Effector CD8-positive, alpha-beta T cell (primary cell): Measurements from ENCODE around the gene EXOC6B.
"Not testable (repeated sequence)": the region's sequence is repeated elsewhere in the genome, so short reads cannot be mapped to it uniquely, and the experiment has no call there.

Source experiments
- DNase-seq: peaks from one replicate; lab custom pipeline; 2025; lab: John Stamatoyannopoulos, UW

EXOC6B gene

GRCh38 chr2:72548081-72548764, 277.6 kb downstream of the EXOC6B start:
- no peak for DNase-seq

DNA sequence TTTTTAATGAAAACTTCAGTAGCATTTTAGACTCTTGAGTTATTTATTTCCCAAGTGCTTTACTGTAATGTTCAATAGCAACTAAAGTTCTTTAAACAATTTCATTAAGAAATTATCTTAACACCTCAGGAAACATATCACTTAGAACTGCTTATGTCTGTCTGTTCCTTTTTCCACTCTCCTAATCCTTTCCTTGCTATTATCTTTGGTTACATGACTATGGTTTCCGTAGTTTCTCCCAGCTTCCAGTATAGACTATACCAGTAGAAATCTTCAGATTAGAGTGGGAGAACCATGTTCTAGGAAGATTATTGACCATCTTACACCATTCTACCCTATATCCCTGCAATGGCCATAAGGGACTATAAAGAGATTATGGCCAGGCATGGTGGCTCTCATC, 280.0 kb downstream of the EXOC6B start:
- no peak for DNase-seq

DNA sequence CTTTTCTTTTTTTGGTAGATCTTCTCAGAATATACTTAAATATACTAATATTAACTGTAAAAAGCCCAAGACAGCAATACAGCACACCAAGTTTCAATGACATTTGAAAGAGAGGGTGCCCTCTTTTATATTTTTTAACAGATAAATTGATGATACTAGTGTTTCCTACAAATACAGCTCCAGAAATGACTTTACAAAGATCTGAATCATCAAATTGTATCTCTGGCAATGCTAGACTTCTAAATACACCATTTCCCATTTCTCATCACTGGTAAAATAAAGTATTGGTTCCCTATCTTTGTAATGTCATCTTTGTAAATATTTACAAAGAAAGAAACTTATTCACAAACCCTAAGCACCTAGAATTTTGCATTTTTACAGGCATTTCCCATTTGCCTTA, 281.3 kb downstream of the EXOC6B start:
- no peak for DNase-seq

DNA sequence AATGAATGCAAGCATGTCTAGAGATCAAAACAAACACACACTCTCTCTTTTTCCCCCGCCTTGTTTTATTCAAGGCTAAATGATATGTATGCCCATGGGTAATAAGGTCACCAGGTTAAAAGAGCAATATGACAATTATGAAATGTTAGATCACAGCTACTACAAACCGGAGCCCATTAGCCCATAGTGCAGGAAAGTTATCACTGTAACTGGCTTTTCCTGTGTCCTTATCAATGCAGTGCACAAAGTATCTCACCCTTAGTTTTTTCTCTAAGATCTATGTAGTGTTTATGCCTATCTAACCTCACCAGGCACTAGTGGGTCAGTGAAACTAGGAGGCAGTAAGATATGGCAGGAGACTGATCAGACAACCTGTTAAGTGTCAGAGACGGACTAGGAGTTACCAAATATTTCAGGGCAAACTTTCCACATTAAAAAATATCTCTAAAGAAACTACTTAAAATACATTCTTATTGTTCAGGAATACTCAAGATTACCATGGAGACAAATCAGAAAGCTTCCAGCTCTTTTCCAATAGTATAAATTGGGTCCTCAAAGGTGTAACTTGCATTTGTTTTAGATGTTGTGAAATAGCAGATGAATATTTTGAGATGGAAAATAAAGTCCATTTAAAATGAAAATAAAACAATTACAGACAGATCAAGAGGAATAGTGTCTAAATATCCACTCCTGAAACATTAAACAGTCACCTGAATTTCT, 282.2 kb downstream of the EXOC6B start:
- DNase-seq, result no peak

- no peak for DNase-seq
Observed at GRCh38 chr2:72539071-72539552, 286.7 kb downstream of the EXOC6B start.

DNA sequence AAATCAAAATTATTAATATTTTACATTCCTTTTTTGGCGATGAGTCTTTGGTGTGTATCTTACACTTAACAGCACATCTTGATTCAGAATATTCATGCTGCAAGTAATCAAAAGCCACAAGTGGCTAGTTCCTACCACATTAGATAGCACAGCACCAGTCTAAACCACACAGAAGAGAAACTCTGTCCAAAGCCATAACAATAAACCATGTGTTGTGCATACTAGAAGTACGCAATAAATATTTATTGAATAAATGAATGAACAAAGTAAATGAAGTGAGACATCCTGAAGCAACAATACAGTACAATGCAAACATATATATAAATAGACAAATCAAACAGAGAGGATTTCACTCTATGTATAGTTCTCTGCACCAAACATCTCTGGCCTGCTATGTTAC, 287.3 kb downstream of the EXOC6B start:
- DNase-seq, result no peak

- not testable (repeated sequence) for DNase-seq
Observed at GRCh38 chr2:72535586-72535985, 290.2 kb downstream of the EXOC6B start.

DNA sequence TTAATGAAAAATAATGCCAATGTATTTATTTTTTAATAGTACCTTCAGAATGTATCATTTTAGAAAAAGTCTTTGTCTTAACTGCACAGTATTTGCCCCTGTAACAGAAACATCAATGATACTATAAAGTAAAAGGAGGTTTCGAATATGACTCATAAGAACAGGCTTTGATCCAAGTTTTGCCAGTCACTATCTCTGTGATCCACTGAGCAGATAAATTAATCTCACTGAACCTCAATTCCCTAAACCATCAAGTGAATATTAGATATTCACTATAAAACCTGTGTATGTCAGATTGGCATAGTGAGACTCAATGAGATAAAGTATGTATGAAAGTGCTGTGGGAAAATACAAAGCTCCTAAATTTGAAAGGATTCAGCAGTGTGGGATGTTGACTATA, 292.1 kb downstream of the EXOC6B start:
- DNase-seq, result no peak

GRCh38 chr2:72527424-72527823, 298.4 kb downstream of the EXOC6B start:
- DNase-seq, result no peak

GRCh38 chr2:72526623-72527022, 299.2 kb downstream of the EXOC6B start:
- DNase-seq, result no peak

DNA sequence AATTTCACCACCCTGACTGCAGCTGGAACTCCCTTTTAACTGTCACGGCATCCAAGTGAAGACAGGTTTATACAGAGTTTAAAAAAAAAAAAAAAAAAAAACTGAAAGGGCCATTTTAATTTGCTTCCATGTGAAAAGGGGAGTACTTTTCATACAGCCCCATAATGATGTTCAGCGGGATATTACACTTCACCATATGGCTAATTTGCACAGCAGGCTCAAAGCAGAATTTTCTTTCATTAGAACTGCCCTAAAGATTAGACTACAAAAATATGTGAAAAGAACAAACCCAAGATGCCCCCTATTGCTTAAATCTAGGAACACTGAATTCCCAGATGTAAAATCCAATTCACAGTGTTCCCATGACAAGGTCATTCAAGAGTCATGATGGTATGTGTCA, 301.8 kb downstream of the EXOC6B start:
- no peak for DNase-seq

DNA sequence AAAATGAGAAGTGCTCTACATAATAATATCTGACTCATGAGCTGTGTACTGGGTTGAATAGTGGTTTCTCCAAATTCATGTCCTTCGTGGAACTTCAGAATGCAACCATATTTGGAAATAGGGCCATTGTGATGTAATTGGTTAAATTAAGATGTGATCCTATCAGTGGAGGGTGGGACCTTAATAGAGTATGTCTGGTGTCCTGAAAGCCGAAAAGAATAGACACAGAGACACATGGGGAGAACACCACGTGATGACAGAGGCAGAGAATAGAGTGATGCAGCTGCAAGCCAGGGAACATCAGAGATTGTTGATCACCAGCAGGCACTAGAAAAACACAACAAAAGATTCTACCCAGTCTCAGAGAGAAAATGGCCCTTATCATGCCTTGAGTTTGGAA, 310.1 kb downstream of the EXOC6B start:
- no peak for DNase-seq

DNA sequence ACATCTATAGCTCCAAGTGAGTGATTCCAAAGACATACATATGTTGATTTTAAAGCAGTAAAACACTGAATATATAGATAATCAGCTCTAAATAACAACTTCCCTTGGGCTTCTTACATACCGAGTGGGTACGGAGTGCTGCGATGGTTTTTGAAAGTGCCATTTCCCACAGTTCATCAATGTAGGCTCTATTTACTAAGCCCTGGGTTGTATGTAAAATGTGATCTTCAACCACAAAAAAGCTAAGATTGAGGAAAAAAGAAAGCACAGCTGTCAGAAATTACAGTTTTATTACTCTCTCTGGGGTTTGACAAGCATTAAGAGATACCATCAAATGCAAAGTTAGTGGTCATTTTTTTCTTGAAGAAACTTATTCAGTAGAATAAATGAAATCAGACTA, 312.8 kb downstream of the EXOC6B start:
- DNase-seq, result no peak

DNA sequence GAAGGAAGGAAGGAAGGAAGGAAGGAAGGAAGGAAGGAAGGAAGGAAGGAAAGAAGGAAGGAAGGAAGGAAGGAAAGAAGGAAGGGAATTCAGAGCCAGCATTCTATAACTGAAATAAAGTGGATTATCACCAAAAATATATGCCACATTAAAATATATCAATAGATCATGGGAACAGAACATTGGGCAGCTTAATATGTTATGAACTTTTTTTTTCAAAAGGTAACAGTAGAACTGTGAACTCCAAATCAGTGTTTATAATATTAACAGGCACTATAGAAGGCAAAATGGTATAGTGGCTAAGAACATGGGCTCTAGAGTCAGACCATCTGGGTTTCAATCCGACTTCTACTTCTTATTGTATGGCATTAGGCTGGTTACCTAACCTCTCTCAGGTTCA, 313.5 kb downstream of the EXOC6B start:
- no peak for DNase-seq

- DNase-seq, result no peak
Observed at GRCh38 chr2:72511906-72512305, 313.9 kb downstream of the EXOC6B start.

- no peak for DNase-seq
Observed at GRCh38 chr2:72497763-72498162, 328.1 kb downstream of the EXOC6B start.

- DNase-seq, result no peak
Observed at GRCh38 chr2:72496479-72496878, 329.4 kb downstream of the EXOC6B start.

- DNase-seq, result no peak
Observed at GRCh38 chr2:72494392-72494791, 331.4 kb downstream of the EXOC6B start.

- DNase-seq, result not testable (repeated sequence)
Observed at GRCh38 chr2:72484622-72485021, 341.2 kb downstream of the EXOC6B start.

- DNase-seq, result no peak
Observed at GRCh38 chr2:72483346-72483745, 342.5 kb downstream of the EXOC6B start.

- DNase-seq, result no peak
Observed at GRCh38 chr2:72475246-72475645, 350.6 kb downstream of the EXOC6B start.

- no peak for DNase-seq
Observed at GRCh38 chr2:72457801-72458516, 367.9 kb downstream of the EXOC6B start.

- no peak for DNase-seq
Observed at GRCh38 chr2:72454189-72454588, 371.6 kb downstream of the EXOC6B start.
